Loucy (cell line): ENCODE measurements around the gene ZNF358.
A peak's percentile ranks its signal among the peaks of the same experiment; 100 is the strongest.

Source experiments
- H2AFZ ChIP-seq: fragments of 200-600 bp; sonication (generic); 2 replicates; pipeline ENCODE4 v1.6.0; 2016; ENCODE audit warnings: antibody characterized with exemption, mild to moderate bottlenecking, low read length, moderate library complexity
- H3F3A ChIP-seq: fragments of 200-600 bp; 2 replicates; pipeline ENCODE4 v1.6.0; 2016; ENCODE audit warnings: antibody characterized with exemption, low read depth, mild to moderate bottlenecking
- H3K27me3 ChIP-seq: fragments of 200-600 bp; sonication (generic); 2 replicates; pipeline ENCODE4 v1.6.1; 2014; ENCODE audit warnings: low read length, mild to moderate bottlenecking; ENCODE audit not compliant: insufficient read depth, poor library complexity, severe bottlenecking
- H3K36me3 ChIP-seq: fragments of 200-600 bp; sonication (generic); 2 replicates; pipeline ENCODE4 v1.6.1; 2016; ENCODE audit warnings: low read length; ENCODE audit not compliant: insufficient read depth
- H3K4me1 ChIP-seq: fragments of 200-600 bp; sonication (generic); 2 replicates; pipeline ENCODE4 v1.5.1; 2014; ENCODE audit warnings: low read length, mild to moderate bottlenecking; ENCODE audit not compliant: insufficient read depth, poor library complexity, severe bottlenecking
- H3K4me2 ChIP-seq: fragments of 200-600 bp; sonication (generic); 2 replicates; pipeline ENCODE4 v1.6.0; 2014; ENCODE audit warnings: antibody characterized with exemption, low read length, low read depth, mild to moderate bottlenecking; ENCODE audit not compliant: poor library complexity, severe bottlenecking
- H3K4me3 ChIP-seq: fragments of 200-600 bp; sonication (generic); 2 replicates; pipeline ENCODE4 v1.5.1; 2014; ENCODE audit warnings: low read length, mild to moderate bottlenecking, mixed read lengths; ENCODE audit not compliant: poor library complexity, severe bottlenecking
- H3K79me2 ChIP-seq: fragments of 200-600 bp; sonication (generic); 2 replicates; pipeline ENCODE4 v1.6.1; 2014; ENCODE audit warnings: low read length; ENCODE audit not compliant: insufficient read depth
- H3K9ac ChIP-seq: fragments of 200-600 bp; sonication (generic); 2 replicates; pipeline ENCODE4 v1.6.0; 2014; ENCODE audit warnings: mild to moderate bottlenecking, low read depth, low read length, moderate library complexity; ENCODE audit not compliant: poor library complexity, severe bottlenecking
- H3K9me2 ChIP-seq: fragments of 200-600 bp; sonication (generic); replicated peaks from 2 replicates; pipeline ENCODE4 v1.6.1; 2016; ENCODE audit warnings: low read depth, low read length, mixed read lengths
- H3K9me3 ChIP-seq: fragments of 200-600 bp; sonication (generic); 2 replicates; pipeline ENCODE4 v1.6.1; 2014; ENCODE audit warnings: mild to moderate bottlenecking, antibody characterized with exemption, low read length, low read depth; ENCODE audit not compliant: insufficient read depth
- H4K20me1 ChIP-seq: fragments of 200-600 bp; sonication (generic); 2 replicates; pipeline ENCODE4 v1.6.0; 2014; ENCODE audit warnings: antibody characterized with exemption, low read length, mild to moderate bottlenecking; ENCODE audit not compliant: insufficient read depth, poor library complexity, severe bottlenecking
- EZH2phosphoT487 ChIP-seq: fragments of 200-600 bp; IDR thresholded peaks from 2 replicates; pipeline ENCODE4 v1.6.1; 2018; ENCODE audit warnings: antibody characterized with exemption, mild to moderate bottlenecking, moderate library complexity, borderline replicate concordance
- TF ChIP-seq, protein P1 (sequence below): fragments of 200-600 bp; sonication (generic); conservative IDR thresholded peaks from 2 replicates; pipeline ENCODE4 v1.5.1; 2014; ENCODE audit warnings: mild to moderate bottlenecking, antibody characterized with exemption, low read length

The ZNF358 gene

DNA sequence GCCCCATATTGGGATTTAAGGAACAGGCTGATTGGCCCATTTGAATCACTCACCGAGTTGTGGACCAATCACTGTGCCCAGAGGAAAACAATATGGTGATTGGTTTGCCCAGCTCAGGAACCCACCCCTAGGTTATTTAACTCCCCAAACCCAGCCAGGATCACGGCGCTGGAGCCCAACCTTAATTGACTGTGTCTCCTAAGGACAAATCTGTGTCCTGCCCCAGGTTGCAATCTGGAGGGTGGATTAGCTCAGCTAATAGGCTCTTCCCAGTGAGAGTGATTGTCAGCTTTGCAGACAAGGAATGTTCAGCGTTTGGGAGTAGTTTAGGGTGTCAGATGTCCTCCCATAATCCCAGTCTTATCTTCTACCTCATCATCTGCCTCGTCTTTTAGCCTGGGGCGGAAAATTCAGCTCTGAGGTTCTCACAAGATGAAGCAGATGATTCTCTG lies 3.5 kb upstream of the ZNF358 start:
- TF ChIP-seq, protein P1, sequence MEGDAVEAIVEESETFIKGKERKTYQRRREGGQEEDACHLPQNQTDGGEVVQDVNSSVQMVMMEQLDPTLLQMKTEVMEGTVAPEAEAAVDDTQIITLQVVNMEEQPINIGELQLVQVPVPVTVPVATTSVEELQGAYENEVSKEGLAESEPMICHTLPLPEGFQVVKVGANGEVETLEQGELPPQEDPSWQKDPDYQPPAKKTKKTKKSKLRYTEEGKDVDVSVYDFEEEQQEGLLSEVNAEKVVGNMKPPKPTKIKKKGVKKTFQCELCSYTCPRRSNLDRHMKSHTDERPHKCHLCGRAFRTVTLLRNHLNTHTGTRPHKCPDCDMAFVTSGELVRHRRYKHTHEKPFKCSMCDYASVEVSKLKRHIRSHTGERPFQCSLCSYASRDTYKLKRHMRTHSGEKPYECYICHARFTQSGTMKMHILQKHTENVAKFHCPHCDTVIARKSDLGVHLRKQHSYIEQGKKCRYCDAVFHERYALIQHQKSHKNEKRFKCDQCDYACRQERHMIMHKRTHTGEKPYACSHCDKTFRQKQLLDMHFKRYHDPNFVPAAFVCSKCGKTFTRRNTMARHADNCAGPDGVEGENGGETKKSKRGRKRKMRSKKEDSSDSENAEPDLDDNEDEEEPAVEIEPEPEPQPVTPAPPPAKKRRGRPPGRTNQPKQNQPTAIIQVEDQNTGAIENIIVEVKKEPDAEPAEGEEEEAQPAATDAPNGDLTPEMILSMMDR, result no peak
- no peak overlapping the region for H3K9ac ChIP-seq
- H2AFZ ChIP-seq, result no peak overlapping the region
- H3K27me3 ChIP-seq, result no peaks in the 10 kb centered on the region
- no peak overlapping the region for H3K4me3 ChIP-seq
- no peak overlapping the region for H3K4me2 ChIP-seq
- H3K36me3 ChIP-seq, result no peaks in the 10 kb centered on the region
- H3K9me2 ChIP-seq, result no peaks in the 10 kb centered on the region
- H3F3A ChIP-seq, result no peaks in the 10 kb centered on the region
- peaks cover 15% of the 10 kb centered on the region for H3K4me1 ChIP-seq
- peaks cover 6% of the 10 kb centered on the region for H3K79me2 ChIP-seq
- H3K9me3 ChIP-seq, result no peaks in the 10 kb centered on the region
- no peaks in the 10 kb centered on the region for H4K20me1 ChIP-seq

DNA sequence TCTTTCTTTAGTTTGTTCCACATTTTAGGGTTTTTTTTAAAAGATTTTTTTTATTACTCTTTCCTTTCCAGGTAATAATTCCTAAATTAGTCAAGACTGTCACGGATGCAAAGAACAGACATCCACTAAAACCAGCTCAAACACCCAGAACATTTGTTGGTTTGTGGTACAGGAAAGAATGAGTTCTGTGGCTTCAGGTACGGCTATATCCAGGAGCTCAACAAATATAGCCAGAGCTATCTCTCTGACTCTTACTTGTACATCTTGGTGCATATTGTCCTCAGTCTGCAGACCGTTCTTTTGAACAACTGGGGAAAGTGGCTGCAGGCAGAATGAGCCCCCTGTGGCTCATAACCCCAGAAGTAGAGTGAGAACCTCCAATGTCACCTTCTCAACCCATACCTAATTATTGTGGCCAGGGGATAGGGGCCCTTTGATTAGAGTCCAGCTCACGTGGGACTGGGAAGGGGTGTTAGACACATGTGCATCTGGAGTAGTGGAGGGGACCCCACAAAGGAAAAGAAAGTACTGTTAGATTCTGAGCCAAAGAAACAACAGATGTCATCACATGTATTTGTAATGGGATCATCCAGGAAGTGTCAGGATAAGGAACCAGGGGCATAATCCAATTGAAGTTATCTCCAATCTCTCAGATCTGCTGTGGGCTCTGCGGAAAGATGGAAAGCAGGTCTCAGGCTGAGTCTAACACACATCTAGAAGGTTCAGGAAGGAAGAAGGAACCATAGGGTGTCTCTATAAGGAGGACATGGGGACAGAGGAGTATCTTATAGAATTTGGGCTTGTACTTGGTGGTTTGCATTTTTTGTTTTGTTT lies 1.9 kb upstream of the ZNF358 start:
- H3K9ac ChIP-seq, result no peak overlapping the region
- no peaks in the 10 kb centered on the region for H3F3A ChIP-seq
- no peak overlapping the region for H3K4me3 ChIP-seq
- TF ChIP-seq EZH2phosphoT487, result no peak
- TF ChIP-seq, protein P1, result no peak
- peaks cover 6% of the 10 kb centered on the region for H3K79me2 ChIP-seq
- no peaks in the 10 kb centered on the region for H3K36me3 ChIP-seq
- H3K4me2 ChIP-seq, result no peak overlapping the region
- H3K4me1 ChIP-seq, result peaks cover 15% of the 10 kb centered on the region
- H3K9me3 ChIP-seq, result no peaks in the 10 kb centered on the region
- no peak overlapping the region for H2AFZ ChIP-seq
- H3K27me3 ChIP-seq, result no peaks in the 10 kb centered on the region
- no peaks in the 10 kb centered on the region for H4K20me1 ChIP-seq
- H3K9me2 ChIP-seq, result no peaks in the 10 kb centered on the region

DNA sequence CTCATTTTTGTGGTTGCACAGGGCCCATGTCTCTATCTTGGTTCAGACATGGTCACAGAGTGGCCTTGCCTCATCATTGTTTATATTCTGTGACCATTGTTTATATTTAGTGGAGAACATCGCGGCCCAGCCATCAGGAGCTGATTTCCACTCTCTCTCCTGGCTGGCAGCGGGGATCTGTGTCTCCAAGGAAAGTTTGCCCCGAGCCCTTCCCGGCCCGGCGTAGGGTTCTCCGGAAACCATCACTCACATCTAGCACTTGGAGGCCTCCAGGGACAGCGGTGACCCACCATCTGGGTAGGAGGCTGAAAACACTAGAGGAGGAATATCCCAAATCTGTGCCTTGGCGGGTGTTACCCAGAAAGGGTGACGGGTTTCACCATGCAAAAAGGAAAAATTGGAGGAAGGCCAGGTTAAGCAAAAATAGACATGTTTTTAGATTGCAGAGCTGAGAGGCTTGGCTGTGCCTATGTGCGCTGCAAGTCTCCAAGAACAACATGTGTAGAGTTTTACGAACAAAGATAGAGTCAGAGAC lies 726 bp upstream of the ZNF358 start:
- no peaks in the 10 kb centered on the region for H3K9me3 ChIP-seq
- H2AFZ ChIP-seq, result peak overlapping the region; percentile 97
- H3K79me2 ChIP-seq, result peaks cover 6% of the 10 kb centered on the region
- peak overlapping the region; percentile 73 for H3K4me3 ChIP-seq
- H3K27me3 ChIP-seq, result no peaks in the 10 kb centered on the region
- peak overlapping the region; percentile 69 for H3K4me2 ChIP-seq
- H3K4me1 ChIP-seq, result peaks cover 15% of the 10 kb centered on the region
- H3K36me3 ChIP-seq, result no peaks in the 10 kb centered on the region
- H3K9me2 ChIP-seq, result no peaks in the 10 kb centered on the region
- no peaks in the 10 kb centered on the region for H4K20me1 ChIP-seq
- TF ChIP-seq, protein P1, result no peak
- TF ChIP-seq EZH2phosphoT487, result no peak
- H3F3A ChIP-seq, result no peaks in the 10 kb centered on the region
- H3K9ac ChIP-seq, result peak overlapping the region; percentile 83
